Fibroblast of peridontal ligament (primary cell): Measurements from ENCODE around the gene SPI1.
"Not testable (repeated sequence)": the region's sequence is repeated elsewhere in the genome, so short reads cannot be mapped to it uniquely, and the experiment has no call there.

Source experiments
- DNase-seq: peaks from one replicate; pipeline ENCODE4 v3.0.0-alpha.2; 2010; ENCODE audit errors: extremely low read depth

The SPI1 gene

GRCh38 chr11:47340980-47341775, 37.2 kb downstream of the SPI1 start:
- no peak for DNase-seq

GRCh38 chr11:47340010-47340409, 38.3 kb downstream of the SPI1 start:
- DNase-seq: no peak

- DNase-seq: no peak
These were observed 39.7 kb downstream of the SPI1 start for GRCh38 chr11:47338396-47339241.

GRCh38 chr11:47337229-47337924, 41.0 kb downstream of the SPI1 start:
- no peak for DNase-seq

GRCh38 chr11:47336595-47336994, 41.8 kb downstream of the SPI1 start:
- DNase-seq: no peak

- no peak for DNase-seq
These were observed 42.6 kb downstream of the SPI1 start for GRCh38 chr11:47335733-47336132.

- not testable (repeated sequence) for DNase-seq
These were observed 43.5 kb downstream of the SPI1 start for GRCh38 chr11:47334699-47335411.

GRCh38 chr11:47333886-47334443, 44.4 kb downstream of the SPI1 start:
- no peak for DNase-seq

- DNase-seq: no peak
These were observed 44.9 kb downstream of the SPI1 start for GRCh38 chr11:47333526-47333845.

GRCh38 chr11:47332791-47333525, 45.4 kb downstream of the SPI1 start:
- DNase-seq: no peak

GRCh38 chr11:47332303-47332711, 46.0 kb downstream of the SPI1 start:
- DNase-seq: no peak

GRCh38 chr11:47331454-47332302, 46.7 kb downstream of the SPI1 start:
- no peak for DNase-seq

GRCh38 chr11:47329987-47330931, 48.1 kb downstream of the SPI1 start:
- no peak for DNase-seq

- DNase-seq: no peak
These were observed 48.8 kb downstream of the SPI1 start for GRCh38 chr11:47329431-47329986.

- DNase-seq: no peak
These were observed 49.6 kb downstream of the SPI1 start for GRCh38 chr11:47328449-47329390.

- no peak for DNase-seq
These were observed 50.4 kb downstream of the SPI1 start for GRCh38 chr11:47327949-47328348.

- no peak for DNase-seq
These were observed 51.3 kb downstream of the SPI1 start for GRCh38 chr11:47327025-47327424.
